PFSK-1 (cell line): ENCODE results near the gene PIP5KL1.

Experiments
- POLR2AphosphoS5 ChIP-seq: IDR thresholded peaks from 2 replicates; pipeline ENCODE4 v1.6.1; 2012; ENCODE audit warnings: low read depth, mild to moderate bottlenecking, control low read depth, low read length, moderate library complexity
- SIN3A ChIP-seq: IDR thresholded peaks from 2 replicates; pipeline ENCODE4 v1.6.1; 2012; ENCODE audit warnings: mild to moderate bottlenecking, low read length, moderate library complexity, borderline replicate concordance; ENCODE audit not compliant: insufficient read depth
- TAF1 ChIP-seq: IDR thresholded peaks from 2 replicates; pipeline ENCODE4 v1.6.1; 2012; ENCODE audit warnings: low read length, control low read depth, borderline replicate concordance; ENCODE audit not compliant: insufficient read depth
- TF ChIP-seq, protein P1 (sequence below), 2 experiments: IDR thresholded peaks; 2 replicates each; pipeline versions ENCODE4 v1.6.1 to v1.8.0; 2011 to 2012; ENCODE audit warnings: low read depth in 2 of 2, low read length in 2 of 2, control low read depth in 1 of 2, inconsistent platforms in 1 of 2, mild to moderate bottlenecking in 1 of 2, moderate library complexity in 1 of 2; ENCODE audit not compliant: insufficient read depth in 1 of 2

DNA sequence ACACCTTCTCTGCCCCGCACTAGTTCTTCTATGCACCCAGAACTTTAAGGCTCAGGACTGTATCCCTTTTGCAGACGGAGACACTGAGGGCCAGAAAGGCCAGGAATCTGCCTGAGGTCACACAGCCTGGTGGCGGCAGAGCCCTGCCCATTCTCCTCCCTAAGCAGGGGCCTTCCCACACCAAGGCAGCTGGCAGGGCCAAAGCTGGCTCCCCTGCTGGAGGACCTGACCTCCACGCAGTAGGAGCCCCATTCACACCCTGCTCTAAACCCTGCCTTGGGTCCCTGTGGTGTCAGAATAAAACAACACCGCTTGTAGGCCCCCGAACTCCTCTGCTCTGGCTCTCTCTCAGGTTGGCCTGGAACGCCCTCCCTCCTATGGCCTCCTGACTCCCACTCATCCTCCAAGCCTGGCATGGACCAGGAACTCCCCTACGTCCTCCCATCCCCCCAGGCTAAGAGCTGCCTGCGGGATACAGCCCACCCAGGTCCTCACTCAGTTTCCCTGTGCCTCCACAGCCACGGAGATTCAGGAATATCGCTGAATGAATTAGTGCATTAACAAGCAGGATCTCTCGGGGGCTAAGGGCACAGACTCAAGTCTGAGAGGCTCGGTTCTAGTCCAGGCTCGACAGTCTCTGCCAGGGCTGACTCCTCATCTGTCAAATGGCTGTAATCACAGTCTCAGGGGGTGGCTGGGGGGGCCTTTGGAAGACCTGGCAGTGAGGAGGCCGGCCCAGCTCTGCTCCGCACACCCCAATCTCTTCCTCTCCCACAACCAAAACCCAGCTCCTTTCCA lies 34.0 kb downstream of the PIP5KL1 start:
- no peak for TF ChIP-seq POLR2AphosphoS5
- TF ChIP-seq, protein P1, sequence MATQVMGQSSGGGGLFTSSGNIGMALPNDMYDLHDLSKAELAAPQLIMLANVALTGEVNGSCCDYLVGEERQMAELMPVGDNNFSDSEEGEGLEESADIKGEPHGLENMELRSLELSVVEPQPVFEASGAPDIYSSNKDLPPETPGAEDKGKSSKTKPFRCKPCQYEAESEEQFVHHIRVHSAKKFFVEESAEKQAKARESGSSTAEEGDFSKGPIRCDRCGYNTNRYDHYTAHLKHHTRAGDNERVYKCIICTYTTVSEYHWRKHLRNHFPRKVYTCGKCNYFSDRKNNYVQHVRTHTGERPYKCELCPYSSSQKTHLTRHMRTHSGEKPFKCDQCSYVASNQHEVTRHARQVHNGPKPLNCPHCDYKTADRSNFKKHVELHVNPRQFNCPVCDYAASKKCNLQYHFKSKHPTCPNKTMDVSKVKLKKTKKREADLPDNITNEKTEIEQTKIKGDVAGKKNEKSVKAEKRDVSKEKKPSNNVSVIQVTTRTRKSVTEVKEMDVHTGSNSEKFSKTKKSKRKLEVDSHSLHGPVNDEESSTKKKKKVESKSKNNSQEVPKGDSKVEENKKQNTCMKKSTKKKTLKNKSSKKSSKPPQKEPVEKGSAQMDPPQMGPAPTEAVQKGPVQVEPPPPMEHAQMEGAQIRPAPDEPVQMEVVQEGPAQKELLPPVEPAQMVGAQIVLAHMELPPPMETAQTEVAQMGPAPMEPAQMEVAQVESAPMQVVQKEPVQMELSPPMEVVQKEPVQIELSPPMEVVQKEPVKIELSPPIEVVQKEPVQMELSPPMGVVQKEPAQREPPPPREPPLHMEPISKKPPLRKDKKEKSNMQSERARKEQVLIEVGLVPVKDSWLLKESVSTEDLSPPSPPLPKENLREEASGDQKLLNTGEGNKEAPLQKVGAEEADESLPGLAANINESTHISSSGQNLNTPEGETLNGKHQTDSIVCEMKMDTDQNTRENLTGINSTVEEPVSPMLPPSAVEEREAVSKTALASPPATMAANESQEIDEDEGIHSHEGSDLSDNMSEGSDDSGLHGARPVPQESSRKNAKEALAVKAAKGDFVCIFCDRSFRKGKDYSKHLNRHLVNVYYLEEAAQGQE (IDR thresholded peaks at IDR 0.05; ENCODE audit: insufficient read depth in 1 of 2, low read depth in 2 of 2, low read length in 2 of 2), result no peak
- TF ChIP-seq SIN3A, result no peak
- TF ChIP-seq TAF1, result no peak
